Fibroblast of skin of right quadriceps (primary cell): ENCODE measurements around the gene NGFR.

Experiments
- DNase-seq: peaks from one replicate; pipeline ENCODE4 v3.0.0-alpha.2; 2013

NGFR gene

GRCh38 chr17:49494986-49495841 lies at the start of gene NGFR:
NGFR (plus strand) TSS chr17:49495293; CDS start chr17:49495418, 125 bp downstream.
- peak; percentile 31 for DNase-seq

- no peak for DNase-seq
Observed at GRCh38 chr17:49445591-49445990, 49.5 kb upstream of the NGFR start.

- peak; percentile 84 for DNase-seq
Observed at GRCh38 chr17:49447628-49448302, 47.3 kb upstream of the NGFR start.

GRCh38 chr17:49450181-49450580 lies 44.9 kb upstream of the NGFR start:
- DNase-seq, result no peak

- DNase-seq, result peak; percentile 53
Observed at GRCh38 chr17:49450735-49451134, 44.4 kb upstream of the NGFR start.

GRCh38 chr17:49452201-49452600 lies 42.9 kb upstream of the NGFR start:
- no peak for DNase-seq

- DNase-seq, result no peak
Observed at GRCh38 chr17:49452661-49453060, 42.4 kb upstream of the NGFR start.

- DNase-seq, result no peak
Observed at GRCh38 chr17:49454050-49454449, 41.0 kb upstream of the NGFR start.

- DNase-seq, result peak; percentile 70
Observed at GRCh38 chr17:49455272-49455861, 39.7 kb upstream of the NGFR start.

- DNase-seq, result peak; percentile 94
Observed at GRCh38 chr17:49456183-49456965, 38.7 kb upstream of the NGFR start.

- DNase-seq, result no peak
Observed at GRCh38 chr17:49457564-49458535, 37.2 kb upstream of the NGFR start.

GRCh38 chr17:49459401-49459984 lies 35.6 kb upstream of the NGFR start:
- no peak for DNase-seq

GRCh38 chr17:49460401-49460800 lies 34.7 kb upstream of the NGFR start:
- DNase-seq, result no peak

- DNase-seq, result no peak
Observed at GRCh38 chr17:49461580-49461979, 33.5 kb upstream of the NGFR start.

- DNase-seq, result no peak
Observed at GRCh38 chr17:49464049-49464448, 31.0 kb upstream of the NGFR start.

GRCh38 chr17:49465331-49465903 lies 29.7 kb upstream of the NGFR start:
- DNase-seq, result no peak

- DNase-seq, result no peak
Observed at GRCh38 chr17:49466436-49466835, 28.7 kb upstream of the NGFR start.

GRCh38 chr17:49467175-49467574 lies 27.9 kb upstream of the NGFR start:
- no peak for DNase-seq

- no peak for DNase-seq
Observed at GRCh38 chr17:49468811-49469385, 26.2 kb upstream of the NGFR start.
